Adipose tissue (tissue), 3 donors: ENCODE results near the gene BSDC1. TPM values are rescaled to one million over a fixed set of nuclear protein-coding genes. Genes with fewer than 3 reads are reported as not detected.

Experiments
- H3K27ac ChIP-seq: one replicate; pipeline ENCODE4 v1.5.1; 2013; ENCODE audit warnings: low read depth, low read length
- WGBS, 3 donors: extraction: QIAGEN DNeasy Blood & Tissue Kit; methylation state at CpG; one replicate each; pipeline ENCODE4 v1.1.7; 2013; 5-methylcytosine and 5-hydroxymethylcytosine counted together
- polyA plus RNA-seq, 3 donors: library from polyadenylated mRNA; stranded (reverse); fragments of 200-250 nt; gene quantifications; one replicate each; pipeline ENCODE4 v1.2.3, GENCODE V29; 2013
- donor health status: healthy with polysubstance abuse.
- donor health status: Bipolar disorder and iron deficiency.
- donor health status: healthy.

BSDC1 gene
- polyA plus RNA-seq, 3 donors = 38.7 to 43.1 (median 43.0) TPM

GRCh38 chr1:32345289-32345827 is 48.9 kb downstream of the BSDC1 start:
- no peak overlapping the region for H3K27ac ChIP-seq
- WGBS, 3 donors = 24 to 26% (median 24%) methylated on average over 8 of the region's 8 CpGs

- WGBS, 3 donors = 91 to 96% (median 95%) methylated on average over 10 of the region's 10 CpGs
- H3K27ac ChIP-seq = no peak overlapping the region
Observed at GRCh38 chr1:32342704-32343103, 51.5 kb downstream of the BSDC1 start.

GRCh38 chr1:32341971-32342370 is 52.3 kb downstream of the BSDC1 start:
- H3K27ac ChIP-seq = no peak overlapping the region
- WGBS, 3 donors = 74 to 78% (median 75%) methylated on average over 5 of the region's 5 CpGs

GRCh38 chr1:32341186-32341757 is 53.0 kb downstream of the BSDC1 start:
- no peak overlapping the region for H3K27ac ChIP-seq
- WGBS, 3 donors = 90 to 94% (median 92%) methylated on average over 11 of the region's 11 CpGs

- H3K27ac ChIP-seq = no peak overlapping the region
- 62 to 72% (median 62%) methylated on average over 5 of the region's 5 CpGs for WGBS, 3 donors
Observed at GRCh38 chr1:32339363-32339978, 54.8 kb downstream of the BSDC1 start.

GRCh38 chr1:32338637-32339145 is 55.5 kb downstream of the BSDC1 start:
- WGBS, 3 donors = 73 to 86% (median 79%) methylated on average over 14 of the region's 14 CpGs
- H3K27ac ChIP-seq = no peak overlapping the region

- 54 to 61% (median 59%) methylated on average over 15 to 16 of the region's 16 CpGs for whole genome bisulfite sequencing, 3 donors
- no peak overlapping the region for H3K27ac ChIP-seq
Observed at GRCh38 chr1:32337855-32338636, 56.2 kb downstream of the BSDC1 start.

GRCh38 chr1:32336963-32337675 is 57.1 kb downstream of the BSDC1 start:
- 28 to 76% (median 32%) methylated on average over 7 to 8 of the region's 8 CpGs for WGBS, 3 donors
- H3K27ac ChIP-seq = no peak overlapping the region

GRCh38 chr1:32336591-32336932 is 57.7 kb downstream of the BSDC1 start:
- 20 to 61% (median 28%) methylated on average over 15 of the region's 15 CpGs for WGBS, 3 donors
- no peak overlapping the region for H3K27ac ChIP-seq

GRCh38 chr1:32335790-32336590 is 58.3 kb downstream of the BSDC1 start, which contains the start of gene MARCKSL1:
TSS of gene MARCKSL1 (minus strand) at chr1:32336233. CDS start at chr1:32336033, 200 bp downstream.
- H3K27ac ChIP-seq = no peak within 1 kb of the TSS
- WGBS, 3 donors = 1 to 3% (median 1%) methylated on average over 49 to 93 of the region's 95 CpGs

- WGBS, 3 donors = 0% methylated on average over 12 to 33 of the region's 34 CpGs
- no peak overlapping the region for H3K27ac ChIP-seq
Observed at GRCh38 chr1:32335535-32335789, 58.8 kb downstream of the BSDC1 start.

GRCh38 chr1:32334864-32335534 is 59.2 kb downstream of the BSDC1 start:
- 2 to 5% (median 3%) methylated on average over 41 to 46 of the region's 46 CpGs for WGBS, 3 donors
- no peak overlapping the region for H3K27ac ChIP-seq

- 45 to 74% (median 51%) methylated on average over 9 of the region's 9 CpGs for WGBS, 3 donors
- H3K27ac ChIP-seq = no peak overlapping the region
Observed at GRCh38 chr1:32334274-32334861, 59.9 kb downstream of the BSDC1 start.

- no peak overlapping the region for H3K27ac ChIP-seq
- 80 to 87% (median 85%) methylated on average over 3 of the region's 3 CpGs for WGBS, 3 donors
Observed at GRCh38 chr1:32333251-32333963, 60.8 kb downstream of the BSDC1 start.

- no peak overlapping the region for H3K27ac ChIP-seq
Observed at GRCh38 chr1:32332290-32333079, 61.8 kb downstream of the BSDC1 start.

GRCh38 chr1:32331549-32331948 is 62.7 kb downstream of the BSDC1 start:
- WGBS, 3 donors = 88 to 92% (median 89%) methylated on average over 12 of the region's 12 CpGs
- no peak overlapping the region for H3K27ac ChIP-seq

More at GRCh38 chr1:32332290-32333079, 61.8 kb downstream of the BSDC1 start:
- 83 to 95% (median 88%) methylated on average over 3 of the region's 3 CpGs for WGBS, 3 donors
